ENCODE data around the gene PREP.

Gene PREP

DNA sequence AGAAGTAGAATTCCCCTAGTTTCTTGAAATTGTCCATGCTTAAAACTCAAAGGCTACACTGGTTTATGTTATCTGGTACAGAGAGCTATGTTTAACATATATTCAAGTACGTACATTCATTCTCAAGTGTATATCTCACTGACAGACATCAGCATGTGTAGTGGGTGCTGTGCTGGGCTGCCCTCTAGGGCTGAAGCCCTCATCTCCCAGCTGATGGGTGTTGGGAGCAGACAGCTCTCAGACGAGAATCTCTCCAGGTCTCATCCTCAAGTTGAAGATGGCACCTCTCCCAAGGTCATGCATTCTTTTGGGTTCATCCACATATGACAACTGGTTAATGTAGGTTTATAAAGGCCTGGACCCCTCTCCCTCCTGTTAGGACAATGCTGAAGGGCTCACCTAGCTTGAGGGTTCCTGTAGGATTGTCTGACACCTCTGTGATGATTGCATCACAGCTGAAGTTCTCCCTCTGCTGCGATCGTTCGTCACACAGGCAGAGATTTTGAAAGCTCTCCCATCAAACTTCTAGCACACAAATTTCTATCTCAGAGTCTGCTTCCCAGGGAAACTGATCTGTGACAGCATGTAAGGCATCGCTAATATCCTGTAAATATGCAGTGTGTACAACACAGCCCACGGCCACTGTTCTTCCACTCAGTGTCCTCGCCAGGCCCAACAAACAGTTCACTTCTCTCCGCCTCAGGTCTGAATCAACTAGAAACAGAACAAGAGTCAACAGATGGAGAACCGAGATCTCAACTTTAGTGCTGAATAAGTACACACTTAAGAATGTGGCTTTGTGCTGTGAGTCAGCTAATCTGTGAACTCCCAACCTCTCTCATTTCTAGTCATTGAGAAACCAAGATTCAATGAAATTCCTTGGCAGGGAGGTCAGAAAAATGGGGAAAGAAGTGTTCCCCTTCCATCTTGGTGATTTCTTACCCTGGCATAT, 43.2 kb downstream of the PREP start:
- peaks cover 69% of the 10 kb centered on the region for H3K36me3 ChIP-seq (ENCODE audit: insufficient read depth, low read length)
- H3K27me3 ChIP-seq (ENCODE audit: insufficient read depth, low read length, poor library complexity, severe bottlenecking): no peaks in the 10 kb centered on the region
- H3K9me3 ChIP-seq (ENCODE audit: insufficient read depth, low read depth, low read length): peaks cover 11% of the 10 kb centered on the region; the same call in 1 of the 2 replicates
- no peaks in the 10 kb centered on the region for H4K20me1 ChIP-seq (ENCODE audit: insufficient read depth, low read length, poor library complexity, severe bottlenecking)
- H3K79me2 ChIP-seq (ENCODE audit: insufficient read depth, low read length): no peaks in the 10 kb centered on the region
- H3K4me1 ChIP-seq (ENCODE audit: insufficient read depth, low read length, poor library complexity, severe bottlenecking): no peaks in the 10 kb centered on the region
- no peak overlapping the region for H3K4me3 ChIP-seq (ENCODE audit: low read length, poor library complexity, severe bottlenecking)
- no peak overlapping the region for H2AFZ ChIP-seq (ENCODE audit: low read length)
- H3K9ac ChIP-seq (ENCODE audit: low read depth, low read length, poor library complexity, severe bottlenecking): no peak overlapping the region
- H3K9me2 ChIP-seq (replicated peaks; ENCODE audit: low read depth, low read length): no peaks in the 10 kb centered on the region
- no peak for TF ChIP-seq EZH2phosphoT487 (IDR thresholded peaks at IDR 0.05; ENCODE audit: borderline replicate concordance)
- TF ChIP-seq, protein P1, sequence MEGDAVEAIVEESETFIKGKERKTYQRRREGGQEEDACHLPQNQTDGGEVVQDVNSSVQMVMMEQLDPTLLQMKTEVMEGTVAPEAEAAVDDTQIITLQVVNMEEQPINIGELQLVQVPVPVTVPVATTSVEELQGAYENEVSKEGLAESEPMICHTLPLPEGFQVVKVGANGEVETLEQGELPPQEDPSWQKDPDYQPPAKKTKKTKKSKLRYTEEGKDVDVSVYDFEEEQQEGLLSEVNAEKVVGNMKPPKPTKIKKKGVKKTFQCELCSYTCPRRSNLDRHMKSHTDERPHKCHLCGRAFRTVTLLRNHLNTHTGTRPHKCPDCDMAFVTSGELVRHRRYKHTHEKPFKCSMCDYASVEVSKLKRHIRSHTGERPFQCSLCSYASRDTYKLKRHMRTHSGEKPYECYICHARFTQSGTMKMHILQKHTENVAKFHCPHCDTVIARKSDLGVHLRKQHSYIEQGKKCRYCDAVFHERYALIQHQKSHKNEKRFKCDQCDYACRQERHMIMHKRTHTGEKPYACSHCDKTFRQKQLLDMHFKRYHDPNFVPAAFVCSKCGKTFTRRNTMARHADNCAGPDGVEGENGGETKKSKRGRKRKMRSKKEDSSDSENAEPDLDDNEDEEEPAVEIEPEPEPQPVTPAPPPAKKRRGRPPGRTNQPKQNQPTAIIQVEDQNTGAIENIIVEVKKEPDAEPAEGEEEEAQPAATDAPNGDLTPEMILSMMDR (conservative IDR thresholded peaks at IDR 0.05; ENCODE audit: low read length): no peak
- no peaks in the 10 kb centered on the region for H3F3A ChIP-seq (ENCODE audit: low read depth)
- no peak overlapping the region for H3K4me2 ChIP-seq (ENCODE audit: low read depth, low read length, poor library complexity, severe bottlenecking)

DNA sequence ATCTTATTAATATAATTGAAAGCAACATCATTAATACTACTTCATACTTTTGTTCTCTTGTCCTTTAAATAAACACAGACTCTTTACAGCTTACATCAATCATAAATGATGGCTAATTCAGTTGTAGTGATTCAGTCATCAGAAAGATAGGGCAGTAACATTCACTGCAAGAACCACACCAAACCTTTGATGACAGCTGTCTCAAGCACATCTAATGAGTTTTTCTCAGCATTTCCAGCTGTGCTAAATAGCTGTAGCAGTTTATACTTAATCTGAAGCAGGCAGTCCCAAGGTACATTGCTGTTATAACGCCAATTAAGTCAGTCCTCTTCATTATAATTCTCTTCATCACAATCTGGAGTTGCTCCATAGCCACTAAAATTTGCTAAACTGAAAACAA, 45.7 kb downstream of the PREP start:
- H3K9ac ChIP-seq (ENCODE audit: low read depth, low read length, poor library complexity, severe bottlenecking): no peak overlapping the region
- no peak overlapping the region for H2AFZ ChIP-seq (ENCODE audit: low read length)
- no peaks in the 10 kb centered on the region for H3F3A ChIP-seq (ENCODE audit: low read depth)
- TF ChIP-seq, protein P1 (conservative IDR thresholded peaks at IDR 0.05; ENCODE audit: low read length): no peak
- H3K4me3 ChIP-seq (ENCODE audit: low read length, poor library complexity, severe bottlenecking): no peak overlapping the region
- H3K4me1 ChIP-seq (ENCODE audit: insufficient read depth, low read length, poor library complexity, severe bottlenecking): no peaks in the 10 kb centered on the region
- H3K36me3 ChIP-seq (ENCODE audit: insufficient read depth, low read length): peaks cover 57% of the 10 kb centered on the region
- H4K20me1 ChIP-seq (ENCODE audit: insufficient read depth, low read length, poor library complexity, severe bottlenecking): no peaks in the 10 kb centered on the region
- H3K27me3 ChIP-seq (ENCODE audit: insufficient read depth, low read length, poor library complexity, severe bottlenecking): no peaks in the 10 kb centered on the region
- peaks cover 11% of the 10 kb centered on the region; the same call in 1 of the 2 replicates for H3K9me3 ChIP-seq (ENCODE audit: insufficient read depth, low read depth, low read length)
- H3K79me2 ChIP-seq (ENCODE audit: insufficient read depth, low read length): no peaks in the 10 kb centered on the region
- no peaks in the 10 kb centered on the region for H3K9me2 ChIP-seq (replicated peaks; ENCODE audit: low read depth, low read length)
- no peak overlapping the region for H3K4me2 ChIP-seq (ENCODE audit: low read depth, low read length, poor library complexity, severe bottlenecking)

DNA sequence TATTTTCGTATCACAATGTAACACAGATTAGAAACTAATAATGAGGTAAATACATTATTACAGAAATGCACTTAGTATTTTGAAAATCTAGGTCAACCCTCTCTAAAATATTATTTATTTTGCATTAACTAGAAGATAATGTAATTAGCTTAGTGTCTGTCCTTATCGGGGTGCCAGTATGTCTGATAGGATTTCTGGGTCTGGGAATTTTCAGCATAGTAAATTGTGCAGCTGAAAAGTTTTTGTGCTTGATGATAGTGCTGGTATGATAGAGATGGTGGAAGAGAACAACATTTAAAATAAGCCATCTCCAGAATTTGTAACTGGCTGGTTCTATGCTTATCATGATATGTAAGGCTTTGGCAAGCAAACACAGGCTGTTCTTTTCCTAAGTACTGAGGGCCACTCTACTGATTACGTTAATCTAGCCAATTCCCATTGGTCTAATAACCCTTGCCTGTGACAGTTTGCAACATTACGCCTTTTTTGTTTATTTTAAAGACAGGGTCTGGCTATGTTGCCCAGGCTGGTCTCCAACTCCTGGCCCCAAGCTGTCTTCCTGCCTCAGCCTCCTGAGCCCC, 50.8 kb downstream of the PREP start:
- no peaks in the 10 kb centered on the region for H3F3A ChIP-seq (ENCODE audit: low read depth)
- TF ChIP-seq, protein P1 (conservative IDR thresholded peaks at IDR 0.05; ENCODE audit: low read length): no peak
- no peak for TF ChIP-seq EZH2phosphoT487 (IDR thresholded peaks at IDR 0.05; ENCODE audit: borderline replicate concordance)
- H3K4me2 ChIP-seq (ENCODE audit: low read depth, low read length, poor library complexity, severe bottlenecking): no peak overlapping the region
- no peaks in the 10 kb centered on the region for H3K27me3 ChIP-seq (ENCODE audit: insufficient read depth, low read length, poor library complexity, severe bottlenecking)
- no peaks in the 10 kb centered on the region for H3K9me2 ChIP-seq (replicated peaks; ENCODE audit: low read depth, low read length)
- H3K4me1 ChIP-seq (ENCODE audit: insufficient read depth, low read length, poor library complexity, severe bottlenecking): no peaks in the 10 kb centered on the region
- no peaks in the 10 kb centered on the region for H4K20me1 ChIP-seq (ENCODE audit: insufficient read depth, low read length, poor library complexity, severe bottlenecking)
- peaks cover 64% of the 10 kb centered on the region for H3K36me3 ChIP-seq (ENCODE audit: insufficient read depth, low read length)
- no peak overlapping the region for H3K4me3 ChIP-seq (ENCODE audit: low read length, poor library complexity, severe bottlenecking)
- no peaks in the 10 kb centered on the region for H3K79me2 ChIP-seq (ENCODE audit: insufficient read depth, low read length)
- no peak overlapping the region for H2AFZ ChIP-seq (ENCODE audit: low read length)
- H3K9ac ChIP-seq (ENCODE audit: low read depth, low read length, poor library complexity, severe bottlenecking): no peak overlapping the region
- peaks cover 11% of the 10 kb centered on the region; the same call in 1 of the 2 replicates for H3K9me3 ChIP-seq (ENCODE audit: insufficient read depth, low read depth, low read length)
